Breast epithelium (tissue), 4 donors: ENCODE results near the gene STXBP6. TPM values are rescaled to one million over a fixed set of nuclear protein-coding genes. Genes with fewer than 3 reads are reported as not detected.

Experiments
- DNase-seq, 2 donors: peaks; one replicate each; pipeline ENCODE4 v3.0.0-alpha.2; 2019; ENCODE audit warnings: low spot score in 2 of 2
- H3K27ac ChIP-seq, 2 donors: fragments of 200-600 bp; sonication (generic) in 1 of 2; one replicate each; pipeline ENCODE4 v1.5.1; 2016 to 2019; ENCODE audit warnings: mild to moderate bottlenecking in 1 of 2
- H3K27me3 ChIP-seq, 2 donors: fragments of 200-600 bp; sonication (generic) in 1 of 2; one replicate each; pipeline versions ENCODE4 v1.5.1 to v1.6.0; 2017 to 2019; ENCODE audit warnings: control low read depth in 1 of 2, mild to moderate bottlenecking in 1 of 2
- H3K36me3 ChIP-seq: fragments of 200-600 bp; one replicate; pipeline ENCODE4 v1.5.1; 2019
- H3K4me1 ChIP-seq, 2 donors: fragments of 200-600 bp; sonication (generic); one replicate each; pipeline ENCODE4 v1.5.1; 2016 to 2019; ENCODE audit warnings: control low read depth in 1 of 2
- H3K4me3 ChIP-seq, 3 donors: fragments of 200-600 bp; sonication (generic); 1 replicate in 2 of 3; 2 replicates in 1 of 3; pipeline ENCODE4 v1.5.1; 2016 to 2019; ENCODE audit warnings: mild to moderate bottlenecking in 3 of 3, moderate library complexity in 2 of 3
- H3K9me3 ChIP-seq, 2 donors: fragments of 200-600 bp; sonication (generic) in 1 of 2; one replicate each; pipeline ENCODE4 v1.5.1; 2016 to 2019; ENCODE audit warnings: control low read depth in 1 of 2
- CTCF ChIP-seq, 3 donors: fragments of 450-650 bp; IDR thresholded peaks; one replicate each; pipeline ENCODE4 v1.5.1; 2016 to 2017; ENCODE audit warnings: antibody characterized with exemption in 3 of 3, mild to moderate bottlenecking in 3 of 3, moderate library complexity in 3 of 3
- POLR2A ChIP-seq: fragments of 450-650 bp; IDR thresholded peaks from one replicate; pipeline ENCODE4 v1.6.1; 2016; ENCODE audit warnings: antibody characterized with exemption, mild to moderate bottlenecking, moderate library complexity
- POLR2AphosphoS5 ChIP-seq, 3 donors: sonication (generic); formaldehyde crosslinking; IDR thresholded peaks; one replicate each; pipeline ENCODE4 v1.6.1; 2017; ENCODE audit warnings: antibody characterized with exemption in 3 of 3
- intact Hi-C: fragments of 100-400 bp; cut with DNase I; formaldehyde crosslinking; loops from one replicate; pipeline ENCODE4 v1.15.1; 2023; ENCODE audit warnings: low total_unique reads
- total RNA-seq, 3 donors: library from RNA; depleted of rRNA; stranded (reverse); fragments of >200 nt; gene quantifications; one replicate each; pipeline ENCODE4 v1.1.0, GENCODE V29; 2016

Gene STXBP6
- total RNA-seq, 3 donors from 2014 or later: 2.6 to 8.3 (median 5.3) TPM

- Histone ChIP-seq H3K9me3 (no peaks in the 10 kb centered on the region), H3K4me1 (no peaks in the 10 kb centered on the region), H3K27ac (no peak overlapping the region), H3K4me3 (no peak overlapping the region), H3K27me3 (no peaks in the 10 kb centered on the region), H3K36me3 (no peaks in the 10 kb centered on the region)
- no peak for TF ChIP-seq CTCF (IDR thresholded peaks at IDR 0.05)
- no peak for TF ChIP-seq POLR2A
- TF ChIP-seq POLR2AphosphoS5 (IDR thresholded peaks at IDR 0.05): no peak
- DNase-seq: no peak
- intact Hi-C loops: no loop called here
Measured at GRCh38 chr14:24920265-24921075, 129.5 kb downstream of the STXBP6 start.

- intact Hi-C loops: no loop called here
- Histone ChIP-seq H3K27ac (no peak overlapping the region), H3K4me1 (no peaks in the 10 kb centered on the region), H3K9me3 (no peaks in the 10 kb centered on the region), H3K27me3 (no peaks in the 10 kb centered on the region), H3K36me3 (no peaks in the 10 kb centered on the region), H3K4me3 (no peak overlapping the region)
- TF ChIP-seq POLR2A (no peak), POLR2AphosphoS5 (IDR thresholded peaks at IDR 0.05) (no peak), CTCF (IDR thresholded peaks at IDR 0.05) (no peak)
- no peak for DNase-seq
Measured at GRCh38 chr14:24918822-24919221, 131.1 kb downstream of the STXBP6 start.

GRCh38 chr14:24915958-24916595 is 133.9 kb downstream of the STXBP6 start:
- intact Hi-C loops: no loop called here
- no peak for TF ChIP-seq CTCF (IDR thresholded peaks at IDR 0.05)
- no peak for TF ChIP-seq POLR2A
- no peak for TF ChIP-seq POLR2AphosphoS5 (IDR thresholded peaks at IDR 0.05)
- H3K27ac ChIP-seq: no peak overlapping the region
- no peak for DNase-seq
- no peaks in the 10 kb centered on the region for H3K36me3 ChIP-seq
- H3K4me1 ChIP-seq: no peaks in the 10 kb centered on the region
- no peaks in the 10 kb centered on the region for H3K9me3 ChIP-seq
- no peak overlapping the region for H3K4me3 ChIP-seq
- H3K27me3 ChIP-seq: no peaks in the 10 kb centered on the region

GRCh38 chr14:24915403-24915921 is 134.5 kb downstream of the STXBP6 start:
- Histone ChIP-seq H3K4me1 (no peaks in the 10 kb centered on the region), H3K4me3 (no peak overlapping the region), H3K27ac (no peak overlapping the region), H3K36me3 (no peaks in the 10 kb centered on the region), H3K9me3 (no peaks in the 10 kb centered on the region), H3K27me3 (no peaks in the 10 kb centered on the region)
- DNase-seq: no peak
- intact Hi-C loops: no loop called here
- TF ChIP-seq CTCF (IDR thresholded peaks at IDR 0.05) (no peak), POLR2AphosphoS5 (IDR thresholded peaks at IDR 0.05) (no peak), POLR2A (no peak)

- intact Hi-C loops: no loop called here
- Histone ChIP-seq H3K9me3 (no peaks in the 10 kb centered on the region), H3K27me3 (no peaks in the 10 kb centered on the region)
Measured at GRCh38 chr14:24913746-24914145, 136.2 kb downstream of the STXBP6 start.

More at GRCh38 chr14:24913746-24914145, 136.2 kb downstream of the STXBP6 start:
- Histone ChIP-seq H3K4me3 (no peak overlapping the region), H3K36me3 (no peaks in the 10 kb centered on the region), H3K4me1 (no peaks in the 10 kb centered on the region), H3K27ac (no peak overlapping the region)
- no peak for DNase-seq
- no peak for TF ChIP-seq CTCF (IDR thresholded peaks at IDR 0.05)
- TF ChIP-seq POLR2AphosphoS5 (IDR thresholded peaks at IDR 0.05): no peak
- no peak for TF ChIP-seq POLR2A
